GM19372 (cell line): Measurements from ENCODE around the gene GABRG3.

ENCODE experiments used
- ATAC-seq: cut with Tn5 transposase; IDR thresholded peaks from one replicate; pipeline ENCODE4 v1.9.1; 2021; ENCODE audit warnings: mild to moderate bottlenecking, low read depth, moderate library complexity; ENCODE audit not compliant: unreplicated experiment

The GABRG3 gene

GRCh38 chr15:27448986-27449385, 478.0 kb downstream of the GABRG3 start:
- no peak for ATAC-seq

- no peak for ATAC-seq
These were observed 479.0 kb downstream of the GABRG3 start for GRCh38 chr15:27449941-27450340.

GRCh38 chr15:27454281-27455075, 483.5 kb downstream of the GABRG3 start:
- ATAC-seq = no peak

- ATAC-seq = no peak
These were observed 485.8 kb downstream of the GABRG3 start for GRCh38 chr15:27456807-27457206.

- ATAC-seq = no peak
These were observed 486.8 kb downstream of the GABRG3 start for GRCh38 chr15:27457766-27458165.

GRCh38 chr15:27458345-27459084, 487.5 kb downstream of the GABRG3 start:
- ATAC-seq = no peak

GRCh38 chr15:27459836-27460235, 488.9 kb downstream of the GABRG3 start:
- ATAC-seq = no peak

GRCh38 chr15:27461181-27461580, 490.2 kb downstream of the GABRG3 start:
- no peak for ATAC-seq

- ATAC-seq = no peak
These were observed 492.6 kb downstream of the GABRG3 start for GRCh38 chr15:27463525-27464088.

GRCh38 chr15:27464941-27465612, 494.1 kb downstream of the GABRG3 start:
- ATAC-seq = no peak

- ATAC-seq = no peak
These were observed 495.8 kb downstream of the GABRG3 start for GRCh38 chr15:27466758-27467157.

GRCh38 chr15:27468151-27468591, 497.2 kb downstream of the GABRG3 start:
- ATAC-seq = no peak

GRCh38 chr15:27473845-27474244, 502.9 kb downstream of the GABRG3 start:
- no peak for ATAC-seq

- no peak for ATAC-seq
These were observed 504.4 kb downstream of the GABRG3 start for GRCh38 chr15:27475395-27475794.

GRCh38 chr15:27479296-27480140, 508.5 kb downstream of the GABRG3 start:
- no peak for ATAC-seq

- ATAC-seq = no peak
These were observed 509.2 kb downstream of the GABRG3 start for GRCh38 chr15:27480141-27480530.

- ATAC-seq = no peak
These were observed 509.7 kb downstream of the GABRG3 start for GRCh38 chr15:27480642-27481041.

- ATAC-seq = no peak
These were observed 510.8 kb downstream of the GABRG3 start for GRCh38 chr15:27481768-27482167.

GRCh38 chr15:27482287-27482686, 511.3 kb downstream of the GABRG3 start:
- ATAC-seq = no peak

- no peak for ATAC-seq
These were observed 512.1 kb downstream of the GABRG3 start for GRCh38 chr15:27483124-27483523.
